ENCODE data around the gene DCAF7. TPM values are rescaled to one million over a fixed set of nuclear protein-coding genes. Genes with fewer than 3 reads are reported as not detected.
A peak's percentile ranks its signal among the peaks of the same experiment; 100 is the strongest.

The DCAF7 gene
- total RNA-seq, 4 donors from 2014 or later = 16.5 to 34.1 (median 22.0) TPM

- Histone ChIP-seq H3K4me1 (no peaks in the 10 kb centered on the region), H3K4me3 (no peak overlapping the region), H3K9me3 (no peaks in the 10 kb centered on the region), H3K36me3 (peaks cover 0 to 37% of the 10 kb centered on the region in 2 donors), H3K27me3 (no peaks in the 10 kb centered on the region), H3K27ac (no peak overlapping the region)
- in situ Hi-C loops (cut with MboI; ENCODE audit: low sequenced_read_pairs in 4 of 4) (no loop called here), intact Hi-C loops (cut with DNase I; ENCODE audit: low total_unique reads) (no loop called here)
- ATAC-seq (no peak), DNase-seq (no peak)
- no peak for TF ChIP-seq POLR2A (IDR thresholded peaks at IDR 0.05)
Observed at GRCh38 chr17:63592797-63593196, 42.5 kb downstream of the DCAF7 start.

GRCh38 chr17:63595132-63595531 is 44.9 kb downstream of the DCAF7 start:
- in situ Hi-C loops (cut with MboI; ENCODE audit: low sequenced_read_pairs in 4 of 4) = no loop called here
- H3K9me3 ChIP-seq = no peaks in the 10 kb centered on the region
- intact Hi-C loops (cut with DNase I; ENCODE audit: low total_unique reads) = no loop called here
- no peak overlapping the region for H3K4me3 ChIP-seq
- H3K4me1 ChIP-seq = peaks cover 2 to 5% of the 10 kb centered on the region in 2 donors
- H3K27me3 ChIP-seq = no peaks in the 10 kb centered on the region
- H3K36me3 ChIP-seq = peaks cover 0 to 18% of the 10 kb centered on the region in 2 donors
- DNase-seq (no peak), ATAC-seq (no peak)
- no peak for TF ChIP-seq CTCF (IDR thresholded peaks at IDR 0.05 in 4 of 5, conservative IDR thresholded peaks at IDR 0.05 in 1 of 5)
- no peak for TF ChIP-seq POLR2A (IDR thresholded peaks at IDR 0.05)
- no peak overlapping the region for H3K27ac ChIP-seq

GRCh38 chr17:63596856-63597586 is 46.7 kb downstream of the DCAF7 start:
- Histone ChIP-seq H3K27ac (no peak overlapping the region), H3K36me3 (no peaks in the 10 kb centered on the region), H3K4me3 (no peak overlapping the region), H3K4me1 (peaks cover 11 to 17% of the 10 kb centered on the region in 2 donors), H3K9me3 (no peaks in the 10 kb centered on the region), H3K27me3 (no peaks in the 10 kb centered on the region)
- intact Hi-C loops (cut with DNase I; ENCODE audit: low total_unique reads) = no loop called here
- TF ChIP-seq POLR2A (IDR thresholded peaks at IDR 0.05) = no peak
- no peak for TF ChIP-seq CTCF (IDR thresholded peaks at IDR 0.05 in 4 of 5, conservative IDR thresholded peaks at IDR 0.05 in 1 of 5)
- ATAC-seq (no peak), DNase-seq (no peak)
- in situ Hi-C loops (cut with MboI; ENCODE audit: low sequenced_read_pairs in 4 of 4) = no loop called here

- no peaks in the 10 kb centered on the region for H3K36me3 ChIP-seq
- TF ChIP-seq POLR2A (IDR thresholded peaks at IDR 0.05) (no peak), CTCF (IDR thresholded peaks at IDR 0.05 in 4 of 5, conservative IDR thresholded peaks at IDR 0.05 in 1 of 5) (no peak)
- H3K4me3 ChIP-seq = no peak overlapping the region
- no peak overlapping the region for H3K27ac ChIP-seq
- peaks cover 11 to 17% of the 10 kb centered on the region in 2 donors for H3K4me1 ChIP-seq
- intact Hi-C loops (cut with DNase I; ENCODE audit: low total_unique reads) = no loop called here
- ATAC-seq = no peak
- no peaks in the 10 kb centered on the region for H3K9me3 ChIP-seq
- no peak for DNase-seq
- no peaks in the 10 kb centered on the region for H3K27me3 ChIP-seq
- in situ Hi-C loops (cut with MboI; ENCODE audit: low sequenced_read_pairs in 4 of 4) = no loop called here
Observed at GRCh38 chr17:63598281-63598680, 48.0 kb downstream of the DCAF7 start.

GRCh38 chr17:63600569-63601438 is 50.5 kb downstream of the DCAF7 start, which contains the start of gene TACO1:
TSS of gene TACO1 (plus strand) at chr17:63600895. CDS start at chr17:63601084, 189 bp downstream.
- in situ Hi-C loops (cut with MboI; ENCODE audit: low sequenced_read_pairs in 4 of 4) (loop anchor here in 1 of 4 donors (10.0 kb wide), 1 partner anchor 56 kb away; no protein-coding TSS in a partner anchor), intact Hi-C loops (cut with DNase I; ENCODE audit: low total_unique reads) (loop anchor here (1.0 kb wide), 1 partner anchor 51 kb away; the partner anchor contains the start of gene DCAF7)
- Histone ChIP-seq H3K27ac (peak within 1 kb of the TSS; percentile 85 to 98 (median 93)), H3K27me3 (no peaks in the 10 kb centered on the region), H3K4me1 (peaks cover 11 to 17% of the 10 kb centered on the region in 2 donors), H3K36me3 (peaks cover 0 to 25% of the 10 kb centered on the region in 2 donors), H3K9me3 (no peaks in the 10 kb centered on the region), H3K4me3 (peak within 1 kb of the TSS; percentile 80 to 100 (median 91))
- ATAC-seq = peak; percentile 96 to 99
- peak; percentile 50 to 69 for TF ChIP-seq POLR2A (IDR thresholded peaks at IDR 0.05)
- TF ChIP-seq CTCF (IDR thresholded peaks at IDR 0.05 in 4 of 5, conservative IDR thresholded peaks at IDR 0.05 in 1 of 5) = no peak
- DNase-seq = peak; percentile 67 to 84

Data from gastrocnemius medialis (tissue), 4 donors.